Transverse colon (tissue), 4 donors: ENCODE measurements around the gene LMF1. TPM values are rescaled to one million over a fixed set of nuclear protein-coding genes. Genes with fewer than 3 reads are reported as not detected.

ENCODE experiments used
- DNase-seq: peaks from one replicate; pipeline ENCODE4 v3.0.0-alpha.2; 2019
- H3K27ac ChIP-seq, 4 donors: fragments of 200-600 bp; sonication (generic); 2 replicates each; pipeline ENCODE4 v1.5.1; 2016 to 2018; ENCODE audit warnings: inconsistent platforms in 4 of 4
- H3K27me3 ChIP-seq: fragments of 200-600 bp; sonication (generic); 2 replicates; pipeline ENCODE4 v1.5.1; 2017; ENCODE audit warnings: inconsistent platforms
- H3K36me3 ChIP-seq, 4 donors: fragments of 200-600 bp; sonication (generic); 2 replicates each; pipeline ENCODE4 v1.5.1; 2017 to 2019; ENCODE audit warnings: inconsistent platforms in 4 of 4
- H3K4me1 ChIP-seq, 4 donors: fragments of 200-600 bp; sonication (generic); 2 replicates each; pipeline ENCODE4 v1.5.1; 2017 to 2020; ENCODE audit warnings: inconsistent platforms in 4 of 4
- H3K4me3 ChIP-seq, 4 donors: fragments of 200-600 bp; sonication (generic); 1 replicate in 1 of 4; 2 replicates in 3 of 4; pipeline versions ENCODE4 v1.5.1 to v1.6.1; 2017 to 2019; ENCODE audit warnings: inconsistent platforms in 4 of 4
- H3K9me3 ChIP-seq, 2 donors: fragments of 200-600 bp; sonication (generic); 2 replicates each; pipeline ENCODE4 v1.5.1; 2017 to 2019; ENCODE audit warnings: inconsistent platforms in 2 of 2
- EP300 ChIP-seq: sonication (generic); formaldehyde crosslinking; IDR thresholded peaks from one replicate; pipeline ENCODE4 v1.6.1; 2017; ENCODE audit warnings: antibody characterized with exemption, low read depth
- POLR2A ChIP-seq: fragments of 450-650 bp; IDR thresholded peaks from one replicate; pipeline ENCODE4 v1.6.1; 2016; ENCODE audit warnings: antibody characterized with exemption, mild to moderate bottlenecking, moderate library complexity
- POLR2AphosphoS5 ChIP-seq, 3 donors: sonication (generic); formaldehyde crosslinking; IDR thresholded peaks; one replicate each; pipeline ENCODE4 v1.6.1; 2016; ENCODE audit warnings: antibody characterized with exemption in 3 of 3
- WGBS, 2 donors: methylation state at CpG; one replicate each; pipeline ENCODE4 v1.1.5; 2018; ENCODE audit warnings: low coverage in 1 of 2; 5-methylcytosine and 5-hydroxymethylcytosine counted together
- in situ Hi-C, 4 donors: fragments of 200-750 bp; cut with MboI; loops; one replicate each; pipeline versions ENCODE4 v1.15.0 to v1.15.1; 2017; ENCODE audit warnings: low sequenced_read_pairs in 3 of 4, low pct_ligation_motif_present in 1 of 4, low pct_unique_long_range_greater_than_20kb in 1 of 4
- intact Hi-C: fragments of 100-400 bp; cut with DNase I; formaldehyde crosslinking; loops from one replicate; pipeline ENCODE4 v1.15.1; 2023; ENCODE audit warnings: low total_unique reads
- total RNA-seq, 4 donors: library from RNA; depleted of rRNA; stranded (reverse); fragments of >200 nt; gene quantifications; one replicate each; pipeline ENCODE4 v1.1.0, GENCODE V29; 2016
- TF ChIP-seq, protein P1 (sequence below), 5 experiments: fragments of 200-600 bp in 3 of 5; fragments of 450-650 bp in 2 of 5; sonication (generic) in 3 of 5; IDR thresholded peaks; 1 replicate in 2 of 5; 2 replicates in 3 of 5; pipeline ENCODE4 v1.5.1; 2016 to 2017; ENCODE audit warnings: antibody characterized with exemption in 5 of 5, inconsistent platforms in 3 of 5, mild to moderate bottlenecking in 2 of 5, moderate library complexity in 1 of 5

LMF1 gene
- total RNA-seq, 4 donors from 2014 or later, result 15.9 to 34.8 (median 19.6) TPM

DNA sequence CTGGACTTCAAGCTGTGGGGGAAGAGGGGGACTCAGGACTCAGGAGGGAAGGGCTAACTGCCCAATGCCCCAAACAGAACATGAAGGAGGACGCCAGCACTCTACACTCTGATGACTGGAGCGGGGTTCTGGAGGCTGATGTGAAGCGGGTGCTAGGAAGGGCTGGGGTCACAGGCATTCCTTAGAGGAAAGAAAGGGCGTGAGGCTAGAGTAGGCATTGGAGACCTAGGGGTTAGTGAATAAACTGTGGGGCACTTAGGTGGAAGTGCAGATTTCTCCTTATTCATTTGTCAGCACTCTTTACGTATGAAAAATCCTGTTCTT is 760 bp upstream of the LMF1 start:
- H3K4me1 ChIP-seq, result peaks cover 11 to 15% (median 13%) of the 10 kb centered on the region in 4 donors
- 93 to 94% methylated on average over 3 to 5 of the region's 5 CpGs for WGBS, 2 donors
- in situ Hi-C loops (no loop called here), intact Hi-C loops (no loop called here)
- H3K36me3 ChIP-seq, result no peaks in the 10 kb centered on the region
- TF ChIP-seq POLR2A, result no peak
- TF ChIP-seq, protein P1, sequence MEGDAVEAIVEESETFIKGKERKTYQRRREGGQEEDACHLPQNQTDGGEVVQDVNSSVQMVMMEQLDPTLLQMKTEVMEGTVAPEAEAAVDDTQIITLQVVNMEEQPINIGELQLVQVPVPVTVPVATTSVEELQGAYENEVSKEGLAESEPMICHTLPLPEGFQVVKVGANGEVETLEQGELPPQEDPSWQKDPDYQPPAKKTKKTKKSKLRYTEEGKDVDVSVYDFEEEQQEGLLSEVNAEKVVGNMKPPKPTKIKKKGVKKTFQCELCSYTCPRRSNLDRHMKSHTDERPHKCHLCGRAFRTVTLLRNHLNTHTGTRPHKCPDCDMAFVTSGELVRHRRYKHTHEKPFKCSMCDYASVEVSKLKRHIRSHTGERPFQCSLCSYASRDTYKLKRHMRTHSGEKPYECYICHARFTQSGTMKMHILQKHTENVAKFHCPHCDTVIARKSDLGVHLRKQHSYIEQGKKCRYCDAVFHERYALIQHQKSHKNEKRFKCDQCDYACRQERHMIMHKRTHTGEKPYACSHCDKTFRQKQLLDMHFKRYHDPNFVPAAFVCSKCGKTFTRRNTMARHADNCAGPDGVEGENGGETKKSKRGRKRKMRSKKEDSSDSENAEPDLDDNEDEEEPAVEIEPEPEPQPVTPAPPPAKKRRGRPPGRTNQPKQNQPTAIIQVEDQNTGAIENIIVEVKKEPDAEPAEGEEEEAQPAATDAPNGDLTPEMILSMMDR (IDR thresholded peaks at IDR 0.05), result no peak
- TF ChIP-seq EP300, result no peak
- no peak for TF ChIP-seq POLR2AphosphoS5 (IDR thresholded peaks at IDR 0.05)
- peaks cover 13% of the 10 kb centered on the region for H3K27me3 ChIP-seq
- peak overlapping the region in 1 of 4 donors; percentile 79 for H3K4me3 ChIP-seq
- no peak for DNase-seq
- H3K27ac ChIP-seq, result no peak overlapping the region
- H3K9me3 ChIP-seq, result no peaks in the 10 kb centered on the region

DNA sequence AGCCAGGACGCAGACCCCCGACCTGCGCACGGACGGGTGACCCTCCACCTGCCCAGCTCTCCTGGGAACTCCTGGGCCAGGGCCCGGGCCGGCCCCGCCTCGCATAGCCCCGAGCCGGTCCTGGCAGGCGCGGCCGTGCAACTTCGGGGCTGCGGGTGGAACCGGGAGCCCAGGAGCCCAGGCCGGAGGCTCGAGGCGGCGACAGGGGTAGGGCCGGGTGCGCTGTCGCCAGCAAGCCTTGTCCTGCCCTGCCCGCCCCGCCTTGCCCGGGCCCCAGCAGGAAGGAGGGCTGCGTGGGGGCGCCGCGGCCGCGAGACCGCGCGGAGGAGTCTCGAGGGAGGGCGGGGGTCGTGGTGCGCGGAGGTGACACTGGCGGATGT is 408 bp downstream of the LMF1 start:
- 5% methylated on average over 4 of the region's 42 CpGs; no CpG with 5 or more reads in 1 of the 2 donors for WGBS, 2 donors
- intact Hi-C loops, result no loop called here
- no peak for DNase-seq

DNA sequence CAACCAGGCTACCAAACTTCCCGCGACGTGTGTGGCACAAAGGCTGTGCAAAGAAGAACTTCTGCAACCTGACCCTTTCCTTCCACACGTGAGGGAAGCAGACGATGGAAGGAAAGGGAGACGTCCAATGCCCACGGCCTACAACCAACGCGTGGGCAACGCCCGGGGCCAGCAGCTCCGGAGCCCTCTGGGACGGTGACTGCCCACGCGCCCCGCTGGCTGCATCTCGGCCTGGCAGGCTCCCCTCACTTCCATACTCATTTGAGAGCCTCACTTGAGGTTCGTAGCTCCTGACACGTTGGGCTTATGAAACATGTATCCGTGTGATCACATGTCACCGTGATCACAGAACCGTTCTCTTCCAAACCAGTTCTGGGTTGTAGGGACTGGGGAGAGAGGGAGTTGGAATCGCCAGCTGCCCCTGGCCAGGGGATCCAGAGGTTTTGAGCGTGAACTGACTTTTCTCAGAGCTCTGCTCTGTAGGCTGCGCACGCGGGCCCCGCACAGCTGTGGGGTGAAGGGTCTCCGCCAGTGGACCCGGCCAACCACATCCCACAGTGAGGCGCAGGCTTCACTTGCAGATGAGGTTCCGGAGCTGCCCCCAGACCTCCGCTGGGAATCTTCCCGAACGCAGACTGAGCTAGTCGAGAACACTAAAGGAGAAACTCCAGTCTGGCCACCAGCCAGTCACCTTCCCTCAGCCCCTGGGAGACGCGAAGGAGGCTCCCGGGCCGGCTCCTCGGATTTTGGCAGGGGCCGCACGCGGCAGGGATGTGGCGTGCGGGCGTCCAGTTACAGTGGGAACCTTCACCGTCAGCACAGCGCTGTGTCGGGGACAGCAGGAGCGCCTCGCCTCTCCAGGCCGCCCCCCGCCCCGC is 1.0 kb downstream of the LMF1 start:
- peaks cover 11 to 18% (median 16%) of the 10 kb centered on the region in 4 donors for H3K4me1 ChIP-seq
- peak; percentile 32 for DNase-seq
- intact Hi-C loops, result no loop called here

More for the DNA sequence above, 408 bp downstream of the LMF1 start:
- H3K4me1 ChIP-seq, result peaks cover 11 to 15% (median 13%) of the 10 kb centered on the region in 4 donors
- H3K4me3 ChIP-seq, result peak overlapping the region; percentile 40 to 79 (median 68)
- no peaks in the 10 kb centered on the region for H3K9me3 ChIP-seq
- in situ Hi-C loops, result no loop called here
- TF ChIP-seq POLR2A (no peak), POLR2AphosphoS5 (IDR thresholded peaks at IDR 0.05) (no peak), EP300 (no peak)
- TF ChIP-seq, protein P1 (IDR thresholded peaks at IDR 0.05), result no peak
- peak overlapping the region; percentile 81 to 87 (median 86) for H3K27ac ChIP-seq
- H3K36me3 ChIP-seq, result no peaks in the 10 kb centered on the region
- peaks cover 9% of the 10 kb centered on the region for H3K27me3 ChIP-seq

DNA sequence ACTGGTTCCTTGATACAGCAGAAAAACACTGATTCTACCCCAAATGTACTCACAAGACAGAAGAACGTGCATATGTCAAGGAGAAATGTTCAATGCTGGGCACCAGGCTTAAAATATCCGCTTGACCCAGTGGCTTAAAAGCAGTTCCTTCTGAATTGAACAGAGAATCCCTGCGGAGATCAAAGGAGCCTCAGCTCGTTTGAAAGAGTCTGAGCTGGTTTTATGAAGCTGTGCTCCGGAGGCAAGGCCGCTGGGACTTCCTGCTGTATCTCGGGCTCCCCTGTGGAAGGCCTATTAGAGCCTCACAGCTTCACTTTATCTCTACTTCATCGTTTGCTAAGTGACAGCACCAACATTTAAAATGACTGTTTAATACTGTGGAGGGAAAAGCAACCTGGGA is 2.2 kb downstream of the LMF1 start:
- intact Hi-C loops (no loop called here), in situ Hi-C loops (no loop called here)
- TF ChIP-seq EP300 (no peak), POLR2A (no peak), POLR2AphosphoS5 (IDR thresholded peaks at IDR 0.05) (no peak)
- TF ChIP-seq, protein P1 (IDR thresholded peaks at IDR 0.05), result no peak
- H3K9me3 ChIP-seq, result no peaks in the 10 kb centered on the region
- H3K4me1 ChIP-seq, result peaks cover 11 to 29% (median 19%) of the 10 kb centered on the region in 4 donors
- 85 to 89% methylated on average over 7 to 8 of the region's 8 CpGs for WGBS, 2 donors
- peaks cover 9% of the 10 kb centered on the region for H3K27me3 ChIP-seq
- H3K4me3 ChIP-seq, result no peak overlapping the region
- H3K27ac ChIP-seq, result no peak overlapping the region
- DNase-seq, result no peak
- H3K36me3 ChIP-seq, result no peaks in the 10 kb centered on the region

More for the DNA sequence above, 1.0 kb downstream of the LMF1 start:
- peak overlapping the region; percentile 40 to 79 (median 68) for H3K4me3 ChIP-seq
- H3K27ac ChIP-seq, result peak overlapping the region; percentile 81 to 87 (median 86)
- no peak for TF ChIP-seq POLR2AphosphoS5 (IDR thresholded peaks at IDR 0.05)
- no peak for TF ChIP-seq POLR2A
- no peak for TF ChIP-seq EP300
- TF ChIP-seq, protein P1 (IDR thresholded peaks at IDR 0.05), result no peak
- in situ Hi-C loops, result no loop called here
- 51 to 89% methylated on average over 3 to 51 of the region's 55 CpGs for WGBS, 2 donors
- H3K9me3 ChIP-seq, result no peaks in the 10 kb centered on the region
- no peaks in the 10 kb centered on the region for H3K36me3 ChIP-seq
- H3K27me3 ChIP-seq, result peaks cover 9% of the 10 kb centered on the region
